Hindlimb muscle (tissue), 1 donor: ENCODE data around the gene ZNRF2. TPM values are rescaled to one million over a fixed set of nuclear protein-coding genes. Genes with fewer than 3 reads are reported as not detected.
"Not testable (repeated sequence)": the region's sequence is repeated elsewhere in the genome, so short reads cannot be mapped to it uniquely, and the experiment has no call there.

Source experiments
- DNase-seq: peaks from one replicate; pipeline ENCODE4 v3.0.0-alpha.2; 2013
- polyA plus RNA-seq: library from polyadenylated mRNA; unstranded; fragments of 120-200 nt; gene quantifications from one replicate; pipeline ENCODE4 v1.2.1, GENCODE V29; 2013; ENCODE audit not compliant: insufficient read length

ZNRF2 gene
- polyA plus RNA-seq, 1 donor: 12.5 TPM

GRCh38 chr7:30290317-30290716 lies 5.9 kb downstream of the ZNRF2 start:
- not testable (repeated sequence) for DNase-seq

- not testable (repeated sequence) for DNase-seq
Measured at GRCh38 chr7:30292416-30293038, 8.1 kb downstream of the ZNRF2 start.

- DNase-seq: not testable (repeated sequence)
Measured at GRCh38 chr7:30296304-30296703, 11.9 kb downstream of the ZNRF2 start.

GRCh38 chr7:30297499-30297898 lies 13.1 kb downstream of the ZNRF2 start:
- not testable (repeated sequence) for DNase-seq

- not testable (repeated sequence) for DNase-seq
Measured at GRCh38 chr7:30298409-30298808, 14.0 kb downstream of the ZNRF2 start.

GRCh38 chr7:30301751-30302150 lies 17.4 kb downstream of the ZNRF2 start:
- no peak for DNase-seq

- DNase-seq: no peak
Measured at GRCh38 chr7:30302656-30303311, 18.4 kb downstream of the ZNRF2 start.

GRCh38 chr7:30303312-30304039 lies 19.1 kb downstream of the ZNRF2 start:
- DNase-seq: no peak

GRCh38 chr7:30304177-30304884 lies 19.9 kb downstream of the ZNRF2 start:
- DNase-seq: no peak

GRCh38 chr7:30306976-30307375 lies 22.6 kb downstream of the ZNRF2 start:
- DNase-seq: no peak

- no peak for DNase-seq
Measured at GRCh38 chr7:30308389-30308788, 24.0 kb downstream of the ZNRF2 start.

- no peak for DNase-seq
Measured at GRCh38 chr7:30309302-30309701, 24.9 kb downstream of the ZNRF2 start.

GRCh38 chr7:30309842-30310435 lies 25.5 kb downstream of the ZNRF2 start:
- DNase-seq: no peak

GRCh38 chr7:30310674-30311362 lies 26.4 kb downstream of the ZNRF2 start:
- DNase-seq: no peak

GRCh38 chr7:30312178-30312577 lies 27.8 kb downstream of the ZNRF2 start:
- no peak for DNase-seq

GRCh38 chr7:30313348-30313747 lies 29.0 kb downstream of the ZNRF2 start:
- no peak for DNase-seq

GRCh38 chr7:30313793-30314192 lies 29.4 kb downstream of the ZNRF2 start:
- no peak for DNase-seq

GRCh38 chr7:30315589-30315988 lies 31.2 kb downstream of the ZNRF2 start:
- DNase-seq: no peak

GRCh38 chr7:30320392-30320791 lies 36.0 kb downstream of the ZNRF2 start:
- DNase-seq: no peak

GRCh38 chr7:30321089-30321881 lies 36.9 kb downstream of the ZNRF2 start:
- peak; percentile 31 for DNase-seq

- DNase-seq: no peak
Measured at GRCh38 chr7:30321882-30322192, 37.4 kb downstream of the ZNRF2 start.
